GM12878 (cell line): ENCODE results near the gene CALY. TPM values are rescaled to one million over a fixed set of nuclear protein-coding genes. Genes with fewer than 3 reads are reported as not detected.

Experiments used
- ATAC-seq: fragments of 200-7000 bp; cut with Tn5 transposase; 3 replicates; pipeline ENCODE4 v1.9.1; 2020; ENCODE audit warnings: mild to moderate bottlenecking, moderate library complexity
- BruUV-seq: library from RNA; stranded (reverse); fragments of 400-500 nt; replicated peaks from 2 replicates; lab custom pipeline; 2021; lab: Mats Ljungman, UMichigan
- CTCF ChIA-PET: fragments of 300-600 bp; sonication (Branson Sonifier 250); formaldehyde crosslinking; extraction: SDS; loops from one replicate; lab custom pipeline; 2021; ENCODE audit warnings: inconsistent platforms; lab: Yijun Ruan, JAX
- POLR2A ChIA-PET: fragments of 350-600 bp; formaldehyde crosslinking; extraction: SDS; loops from one replicate; lab custom pipeline; 2021; ENCODE audit warnings: inconsistent platforms; lab: Charles Lee
- RAD21 ChIA-PET: fragments of 300-600 bp; sonication (Branson Sonifier 250); formaldehyde crosslinking; loops from one replicate; lab custom pipeline; 2023; ENCODE audit warnings: antibody characterized with exemption; ENCODE audit not compliant: unreplicated experiment; lab: Charles Lee
- SMC1A ChIA-PET: fragments of 300-600 bp; sonication (Branson Sonifier 250); formaldehyde crosslinking; loops from one replicate; lab custom pipeline; 2023; ENCODE audit not compliant: unreplicated experiment, uncharacterized antibody; lab: Charles Lee
- DNase-seq: peaks from one replicate; pipeline ENCODE4 v3.0.0-alpha.2; 2011; ENCODE audit warnings: low read depth, low spot score
- FAIRE-seq: peaks from 3 replicates; lab custom pipeline; 2011; peaks lifted over from hg19 to GRCh38; lab: Jason Lieb, UNC
- H2AFZ ChIP-seq: 2 replicates; pipeline ENCODE4 v1.6.0; 2011; ENCODE audit warnings: low read depth, low read length, control low read depth; ENCODE audit not compliant: control insufficient read depth
- H3K27ac ChIP-seq: 2 replicates; pipeline ENCODE4 v1.5.1; 2011; ENCODE audit warnings: control low read depth; ENCODE audit not compliant: control insufficient read depth, insufficient read depth
- H3K27me3 ChIP-seq, 2 experiments: replicated peaks in 1 of 2; 2 replicates each; pipeline versions ENCODE4 v1.6.0 to v1.6.1; 2011; ENCODE audit warnings: low read length in 1 of 2; ENCODE audit not compliant: control insufficient read depth in 2 of 2, insufficient read depth in 2 of 2
- H3K36me3 ChIP-seq, 2 experiments: 2 replicates each; pipeline ENCODE4 v1.5.1; 2011; ENCODE audit warnings: low read length in 1 of 2; ENCODE audit not compliant: control insufficient read depth in 2 of 2, insufficient read depth in 2 of 2
- H3K4me1 ChIP-seq: 2 replicates; pipeline ENCODE4 v1.6.1; 2011; ENCODE audit warnings: mild to moderate bottlenecking, low read length, moderate library complexity, mixed read lengths; ENCODE audit not compliant: control insufficient read depth, insufficient read depth
- H3K4me2 ChIP-seq: 2 replicates; pipeline ENCODE4 v1.6.0; 2011; ENCODE audit warnings: control low read depth; ENCODE audit not compliant: control insufficient read depth, insufficient read depth
- H3K4me3 ChIP-seq: fragments of 200-600 bp; sonication (generic); 2 replicates; pipeline ENCODE4 v1.5.1; 2016
- H3K79me2 ChIP-seq: 2 replicates; pipeline ENCODE4 v1.6.0; 2011; ENCODE audit warnings: low read length; ENCODE audit not compliant: control insufficient read depth, insufficient read depth
- H3K9ac ChIP-seq: 2 replicates; pipeline ENCODE4 v1.8.0; 2011; ENCODE audit warnings: low read length, control low read depth, mixed read lengths; ENCODE audit not compliant: control insufficient read depth, insufficient read depth
- H3K9me3 ChIP-seq: replicated peaks from 3 replicates; pipeline ENCODE4 v1.5.1; 2011; ENCODE audit warnings: mild to moderate bottlenecking, low read length; ENCODE audit not compliant: control insufficient read depth, insufficient read depth
- H4K20me1 ChIP-seq: 2 replicates; pipeline ENCODE4 v1.6.0; 2011; ENCODE audit not compliant: control insufficient read depth, insufficient read depth
- BACH1 ChIP-seq: fragments of 450-650 bp; IDR thresholded peaks from 2 replicates; pipeline ENCODE4 v1.6.1; 2017; ENCODE audit warnings: mild to moderate bottlenecking, borderline replicate concordance
- CHD2 ChIP-seq: IDR thresholded peaks from 2 replicates; pipeline ENCODE4 v1.6.1; 2011; ENCODE audit warnings: low read depth, low read length, improper control_type of control experiment, borderline replicate concordance
- DPF2 ChIP-seq: fragments of 450-650 bp; IDR thresholded peaks from 2 replicates; pipeline ENCODE4 v1.6.1; 2017; ENCODE audit warnings: mild to moderate bottlenecking
- HDGF ChIP-seq: fragments of 450-650 bp; IDR thresholded peaks from 2 replicates; pipeline ENCODE4 v1.6.1; 2016; ENCODE audit warnings: antibody characterized with exemption
- IKZF1 ChIP-seq: fragments of 450-650 bp; conservative IDR thresholded peaks from 2 replicates; pipeline ENCODE4 v1.6.1; 2017; ENCODE audit warnings: antibody characterized with exemption, mild to moderate bottlenecking
- IRF4 ChIP-seq: IDR thresholded peaks from 2 replicates; pipeline ENCODE4 v1.6.1; 2011; ENCODE audit warnings: low read depth, low read length
- JUNB ChIP-seq: IDR thresholded peaks from 2 replicates; pipeline ENCODE4 v1.6.1; 2016; ENCODE audit warnings: antibody characterized with exemption, mild to moderate bottlenecking
- LARP7 ChIP-seq: fragments of 450-650 bp; IDR thresholded peaks from 2 replicates; pipeline ENCODE4 v1.6.1; 2017; ENCODE audit warnings: mild to moderate bottlenecking
- NKRF ChIP-seq: fragments of 450-650 bp; conservative IDR thresholded peaks from 2 replicates; pipeline ENCODE4 v1.6.1; 2017; ENCODE audit warnings: mild to moderate bottlenecking, moderate library complexity
- POLR2AphosphoS5 ChIP-seq: IDR thresholded peaks from 2 replicates; pipeline ENCODE4 v1.6.1; 2011; ENCODE audit warnings: mild to moderate bottlenecking, low read length, inconsistent platforms
- POU2F2 ChIP-seq: IDR thresholded peaks from 3 replicates; pipeline ENCODE4 v1.6.1; 2011; ENCODE audit warnings: low read depth, mild to moderate bottlenecking, low read length, borderline replicate concordance
- ZNF207 ChIP-seq: fragments of 450-650 bp; IDR thresholded peaks from 2 replicates; pipeline ENCODE4 v1.6.1; 2014; ENCODE audit warnings: antibody characterized with exemption, mild to moderate bottlenecking, borderline replicate concordance
- WGBS: methylation state at CpG from one replicate; pipeline ENCODE4 v1.1.6; 2016; ENCODE audit warnings: low lambda C conversion rate; ENCODE audit not compliant: insufficient replicate concordance, insufficient coverage; ENCODE audit errors: missing lambda C conversion rate; 5-methylcytosine and 5-hydroxymethylcytosine counted together
- in situ Hi-C: fragments of 300-500 bp; cut with MboI; formaldehyde crosslinking; loops from 9 replicates; pipeline ENCODE4 v1.14.3; 2018; ENCODE audit warnings: mixed read lengths
- intact Hi-C: fragments of 100-400 bp; cut with micrococcal nuclease; formaldehyde crosslinking; loops from one replicate; pipeline ENCODE4 v1.14.2; 2022; ENCODE audit not compliant: unreplicated experiment
- polyA plus RNA-seq, 11 experiments: library from polyadenylated mRNA; depleted of rRNA in 4 of 11; unstranded in 6 of 11; stranded (reverse) in 5 of 11; fragments of >200 nt; fragmentation: Nextera tagmentation in 4 of 11; fragmentation: Illumina TruSeq in 1 of 11; extraction: Ambion mirVana in 4 of 11; extraction: Trizol in 1 of 11; gene quantifications; 1 replicate in 1 of 11; 2 replicates in 10 of 11; pipeline versions ENCODE4 v1.2.1 to v1.2.3, GENCODE V29; 2011 to 2016; ENCODE audit warnings: inconsistent platforms in 2 of 11, missing spikeins in 2 of 11, low read depth in 1 of 11
- total RNA-seq, 4 experiments: library from RNA; depleted of rRNA in 3 of 4; stranded (reverse); fragments of >200 nt in 3 of 4; fragmentation: Illumina TruSeq in 1 of 4; extraction: Trizol in 1 of 4; gene quantifications; 2 replicates each; pipeline versions ENCODE4 v1.2.1 to v1.2.3, GENCODE V29; 2013 to 2021

The CALY gene
- total and polyA plus RNA-seq, 10 of the 15 experiments (the other 5 are each of a cell fraction or from before 2014, with no cell fraction given) = 0.07 TPM; not detected in 9

DNA sequence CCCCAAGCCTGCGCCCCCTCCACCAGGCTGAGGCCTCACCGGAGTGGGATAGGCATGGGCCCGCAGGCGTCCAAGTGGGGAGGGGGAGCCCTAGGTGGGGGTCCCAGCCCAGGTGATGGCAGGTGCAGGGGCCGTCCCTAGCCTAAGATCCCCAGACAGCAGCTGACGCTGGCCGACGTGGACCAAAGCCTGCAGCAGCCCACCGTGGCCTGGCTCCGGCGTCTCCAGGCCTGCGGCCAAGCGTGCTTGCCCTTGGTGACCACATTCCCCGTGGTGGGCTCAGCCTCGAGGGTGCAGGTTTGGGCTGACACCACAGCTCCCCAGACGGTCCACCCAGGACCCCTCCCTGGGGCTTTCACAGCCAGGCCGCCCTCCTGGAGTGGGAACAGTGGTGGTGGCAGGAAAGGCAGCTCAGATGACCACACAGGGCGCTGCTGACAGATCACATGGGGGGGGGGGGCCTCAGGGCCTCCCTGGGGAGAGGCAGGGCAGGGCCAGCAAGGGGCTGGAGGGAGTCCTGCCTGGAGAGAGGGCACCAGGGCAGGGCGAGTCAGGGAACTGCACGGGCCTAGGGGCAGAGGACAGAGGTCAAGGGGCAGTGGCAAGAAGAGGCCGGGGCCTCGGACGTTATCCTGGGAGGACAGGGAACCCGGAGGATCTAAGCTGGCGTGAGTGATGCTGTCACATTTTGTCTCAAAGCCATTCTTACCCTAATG lies 59.3 kb downstream of the CALY start:
- FAIRE-seq (no peak), DNase-seq (no peak)
- CTCF ChIA-PET = interaction anchor here (1.4 to 2.8 kb wide), 3 partner anchors 19 to 30 kb away, joined by 7 to 14 read pairs (median 9); no protein-coding TSS in a partner anchor
- peaks cover 3 to 16% of the 10 kb centered on the region in 2 experiments for H3K36me3 ChIP-seq
- no peak overlapping the region for H2AFZ ChIP-seq
- H3K27ac ChIP-seq = no peak overlapping the region
- H3K4me1 ChIP-seq = peaks cover 33% of the 10 kb centered on the region
- no peak overlapping the region for H3K9ac ChIP-seq
- POLR2A ChIA-PET = interaction anchor here (0.6 to 1.2 kb wide), 4 partner anchors 15 to 124 kb away, joined by 3 to 5 read pairs (median 4); no protein-coding TSS in a partner anchor
- in situ Hi-C loops = no loop called here
- intact Hi-C loops = no loop called here
- RAD21 ChIA-PET = no interaction called here
- 78% methylated on average over 24 of the region's 25 CpGs for WGBS
- SMC1A ChIA-PET = interaction anchor here (1.4 to 1.7 kb wide), 3 partner anchors 20 to 28 kb away, joined by 4 to 5 read pairs (median 5); no protein-coding TSS in a partner anchor
- peak overlapping the region; percentile 14; the same call in 1 of the 2 replicates for H3K4me2 ChIP-seq
- no peaks in the 10 kb centered on the region; the same call in 1 of the 2 replicates for H4K20me1 ChIP-seq
- BruUV-seq = no TSS peak
- TF ChIP-seq IRF4 (no peak), POLR2AphosphoS5 (peak; percentile 1; the same call in 1 of the 2 replicates)
- TF ChIP-seq, all 136 proteins: peak for 1
- Histone ChIP-seq H3K9me3 (no peaks in the 10 kb centered on the region), H3K27me3 (no peaks in the 10 kb centered on the region), H3K4me3 (no peak overlapping the region), H3K79me2 (peaks cover 23% of the 10 kb centered on the region)
- ATAC-seq = no peak

DNA sequence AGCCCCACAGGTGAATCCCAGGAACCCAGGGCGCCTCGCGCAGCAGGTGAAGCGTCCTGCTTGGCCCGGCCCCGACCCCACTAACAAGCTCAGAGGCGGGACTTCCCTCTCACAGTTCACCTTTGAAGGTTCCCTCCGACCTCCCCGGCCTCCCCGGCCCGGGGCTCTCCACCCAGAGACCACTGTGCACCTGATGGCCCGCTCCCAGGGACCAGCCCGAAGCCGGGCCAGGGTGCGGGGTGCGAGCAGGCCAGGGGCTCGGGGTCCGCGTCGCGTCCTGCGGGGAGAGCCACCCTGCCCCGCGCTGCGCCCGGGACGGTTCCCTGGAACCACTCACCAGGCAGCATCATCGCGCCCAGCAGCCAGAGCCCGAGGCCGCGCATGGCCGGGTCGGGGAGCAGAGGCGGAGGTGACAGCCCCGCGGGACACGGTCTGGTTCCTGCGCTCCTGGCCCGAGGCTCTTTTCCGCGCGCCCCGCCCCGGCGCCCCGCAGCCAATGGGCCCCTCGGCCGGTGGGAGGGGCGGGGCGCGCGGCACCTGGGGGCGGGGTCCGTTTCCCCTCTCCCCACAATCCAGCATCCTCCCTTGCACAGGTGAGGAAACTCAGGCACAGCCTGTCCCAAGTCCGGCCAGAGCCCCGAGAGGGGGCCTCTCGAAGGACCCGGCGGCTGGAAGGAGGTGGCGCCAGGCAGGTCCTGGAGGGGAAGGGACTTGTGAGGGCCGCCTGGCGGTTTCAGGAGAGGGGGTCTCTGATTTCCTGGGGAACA lies 60.1 kb downstream of the CALY start, which contains the start of gene ADAM8:
Gene ADAM8 (minus strand): TSS at position 434 of the 767 bp plus-strand sequence. CDS start 51 bp downstream, at position 383.
- no TSS peak for BruUV-seq
- 9% methylated on average over 34 of the region's 63 CpGs for WGBS
- Histone ChIP-seq H3K4me3 (peak within 1 kb of the TSS; percentile 94), H3K4me2 (peak within 1 kb of the TSS; percentile 90), H4K20me1 (no peaks in the 10 kb centered on the region; the same call in 1 of the 2 replicates), H3K4me1 (peaks cover 33% of the 10 kb centered on the region), H3K79me2 (peaks cover 23% of the 10 kb centered on the region), H3K9me3 (no peaks in the 10 kb centered on the region), H3K36me3 (peaks cover 3 to 19% of the 10 kb centered on the region in 2 experiments; a peak in 3 of 4 replicates), H3K27me3 (no peaks in the 10 kb centered on the region), H3K27ac (peak within 1 kb of the TSS; percentile 96), H2AFZ (peak within 1 kb of the TSS; percentile 58), H3K9ac (peak within 1 kb of the TSS; percentile 92)
- in situ Hi-C loops (no loop called here), intact Hi-C loops (no loop called here)
- DNase-seq (no peak), ATAC-seq (peak; percentile 77), FAIRE-seq (peak; percentile 86)
- ChIA-PET SMC1A (interaction anchor here (1.5 to 1.7 kb wide), 2 partner anchors 19 to 114 kb away, joined by 4 to 5 read pairs; no protein-coding TSS in a partner anchor), RAD21 (interaction anchor here (1.4 kb wide), 1 partner anchor 19 kb away, joined by 3 read pairs; no protein-coding TSS in a partner anchor), CTCF (interaction anchor here (1.6 to 3.2 kb wide), 2 partner anchors 31 to 130 kb away, joined by 4 to 15 read pairs; no protein-coding TSS in a partner anchor), POLR2A (interaction anchor here (0.6 to 0.9 kb wide), 2 partner anchors 10 to 16 kb away, joined by 3 read pairs; no protein-coding TSS in a partner anchor)
- TF ChIP-seq BACH1 (peak; percentile 74), HDGF (no peak), NKRF (0 out of 2 replicates have a peak, but pooled peaks have one; percentile 56), CHD2 (no peak), JUNB (no peak), LARP7 (peak; percentile 74), POU2F2 (0 out of 3 replicates have a peak, but pooled peaks have one; percentile 17), IKZF1 (peak; percentile 60; the same call in 1 of the 2 replicates), POLR2AphosphoS5 (peak; percentile 63; the same call in 1 of the 2 replicates), DPF2 (peak; percentile 89), ZNF207 (peak; percentile 64; the same call in 1 of the 2 replicates)
